K562 (cell line): Measurements from ENCODE around the gene THEM4. TPM values are rescaled to one million over a fixed set of nuclear protein-coding genes. Genes with fewer than 3 reads are reported as not detected.

Experiments
- EP400 ChIP-seq: fragments of 450-650 bp; IDR thresholded peaks from 2 replicates; pipeline ENCODE4 v1.6.1; 2017; ENCODE audit warnings: antibody characterized with exemption, mild to moderate bottlenecking, moderate library complexity
- GABPB1 ChIP-seq: sonication (generic); formaldehyde crosslinking; IDR thresholded peaks from 2 replicates; pipeline ENCODE4 v1.8.0; 2022; ENCODE audit warnings: mild to moderate bottlenecking, missing genetic modification reagents
- HMG20B ChIP-seq: fragments of 250-450 bp; sonication (Bioruptor Pico); IDR thresholded peaks from 2 replicates; pipeline ENCODE4 v1.5.0; 2021; ENCODE audit warnings: mild to moderate bottlenecking
- HSF4 ChIP-seq: fragments of 250-450 bp; sonication (Bioruptor Pico); IDR thresholded peaks from 2 replicates; pipeline ENCODE4 v2.1.2; 2022; ENCODE audit warnings: mild to moderate bottlenecking, moderate library complexity, borderline replicate concordance
- JUN ChIP-seq, 2 experiments: sonication (generic) in 1 of 2; formaldehyde crosslinking in 1 of 2; IDR thresholded peaks; 2 replicates each; pipeline versions ENCODE4 v1.6.1 to v1.8.0; 2012 to 2022; ENCODE audit warnings: borderline replicate concordance in 2 of 2, mild to moderate bottlenecking in 2 of 2, improper control_type of control experiment in 1 of 2, low read depth in 1 of 2, low read length in 1 of 2, missing genetic modification reagents in 1 of 2
- MCM2 ChIP-seq: fragments of 450-650 bp; IDR thresholded peaks from 2 replicates; pipeline ENCODE4 v1.6.1; 2017; ENCODE audit warnings: low read depth, mild to moderate bottlenecking
- MYC ChIP-seq, 2 experiments: fragments of 250-450 bp in 1 of 2; sonication (Bioruptor Pico) in 1 of 2; IDR thresholded peaks; 2 replicates each; pipeline versions ENCODE4 v1.5.1 to v1.6.1; 2012 to 2021; ENCODE audit warnings: low read depth in 2 of 2, borderline replicate concordance in 1 of 2, improper control_type of control experiment in 1 of 2, low read length in 1 of 2, mild to moderate bottlenecking in 1 of 2, moderate library complexity in 1 of 2
- NCOA6 ChIP-seq: fragments of 450-650 bp; IDR thresholded peaks from 2 replicates; pipeline ENCODE4 v1.6.1; 2017; ENCODE audit warnings: mild to moderate bottlenecking
- NFYB ChIP-seq: IDR thresholded peaks from 2 replicates; pipeline ENCODE4 v1.6.1; 2011; ENCODE audit warnings: mild to moderate bottlenecking, moderate library complexity; ENCODE audit not compliant: insufficient read length; ENCODE audit errors: extremely low read depth
- PHF20 ChIP-seq: fragments of 450-650 bp; IDR thresholded peaks from 2 replicates; pipeline ENCODE4 v1.6.1; 2018; ENCODE audit not compliant: partially characterized antibody
- PPARD ChIP-seq: fragments of 250-450 bp; sonication (Bioruptor Pico); IDR thresholded peaks from 2 replicates; pipeline ENCODE4 v1.8.0; 2022; ENCODE audit warnings: inconsistent platforms, mild to moderate bottlenecking, moderate library complexity
- RFX5 ChIP-seq: IDR thresholded peaks from 2 replicates; pipeline ENCODE4 v1.6.1; 2011; ENCODE audit warnings: low read depth, mild to moderate bottlenecking, improper control_type of control experiment, low read length
- SMC3 ChIP-seq: conservative IDR thresholded peaks from 2 replicates; pipeline ENCODE4 v1.6.1; 2011; ENCODE audit warnings: low read depth, low read length, improper control_type of control experiment; ENCODE audit not compliant: insufficient read depth
- TFAM ChIP-seq: fragments of 250-450 bp; sonication (Bioruptor Pico); conservative IDR thresholded peaks from 2 replicates; pipeline ENCODE4 v1.5.0; 2021; ENCODE audit warnings: mild to moderate bottlenecking, moderate library complexity
- TRIM24 ChIP-seq, 2 experiments: fragments of 450-650 bp; IDR thresholded peaks; 2 replicates each; pipeline ENCODE4 v1.6.1; 2016
- ZBTB7A ChIP-seq: IDR thresholded peaks from 2 replicates; pipeline ENCODE4 v1.6.1; 2011; ENCODE audit warnings: low read depth, mild to moderate bottlenecking, low read length, moderate library complexity, borderline replicate concordance; ENCODE audit not compliant: control insufficient read depth
- ZNF561 ChIP-seq: fragments of 450-650 bp; formaldehyde crosslinking; conservative IDR thresholded peaks from 2 replicates; pipeline ENCODE4 v1.4.0; 2020; ENCODE audit warnings: mild to moderate bottlenecking, moderate library complexity
- ZNF77 ChIP-seq: fragments of 250-450 bp; sonication (Bioruptor Pico); IDR thresholded peaks from 2 replicates; pipeline ENCODE4 v1.5.0; 2020
- polyA plus RNA-seq, 8 experiments: library from polyadenylated mRNA; depleted of rRNA in 4 of 8; stranded (reverse) in 5 of 8; unstranded in 3 of 8; fragments of >200 nt; fragmentation: Nextera tagmentation in 2 of 8; fragmentation: Illumina TruSeq in 1 of 8; extraction: Ambion mirVana in 2 of 8; extraction: Trizol in 1 of 8; gene quantifications; 2 replicates each; pipeline versions ENCODE4 v1.2.1 to v1.2.3, GENCODE V29; 2011 to 2014; ENCODE audit warnings: inconsistent platforms in 1 of 8, missing spikeins in 1 of 8
- total RNA-seq, 7 experiments: library from RNA; depleted of rRNA in 6 of 7; stranded (reverse); fragments of >200 nt in 6 of 7; fragmentation: Illumina TruSeq in 2 of 7; extraction: Trizol in 2 of 7; gene quantifications; 2 replicates each; pipeline versions ENCODE4 v1.2.1 to v1.2.3, GENCODE V29; 2011 to 2021; ENCODE audit warnings: low replicate concordance in 1 of 7
- TF ChIP-seq, protein P1 (sequence below): IDR thresholded peaks from 2 replicates; pipeline ENCODE4 v1.6.1; 2012; ENCODE audit warnings: low read depth, low read length, improper control_type of control experiment, borderline replicate concordance
- TF ChIP-seq, protein P2 (sequence below): sonication (generic); formaldehyde crosslinking; IDR thresholded peaks from 2 replicates; pipeline ENCODE4 v1.8.1; 2022; ENCODE audit warnings: missing genetic modification reagents
- TF ChIP-seq, protein P3 (sequence below): fragments of 250-450 bp; sonication (Bioruptor Pico); IDR thresholded peaks from 2 replicates; pipeline ENCODE4 v1.5.0; 2020; ENCODE audit warnings: mild to moderate bottlenecking

Gene THEM4
- total and polyA plus RNA-seq, 9 of the 15 experiments (the other 6 are each of a cell fraction or from before 2014, with no cell fraction given): 8.6 to 71.9 (median 35.3) TPM

DNA sequence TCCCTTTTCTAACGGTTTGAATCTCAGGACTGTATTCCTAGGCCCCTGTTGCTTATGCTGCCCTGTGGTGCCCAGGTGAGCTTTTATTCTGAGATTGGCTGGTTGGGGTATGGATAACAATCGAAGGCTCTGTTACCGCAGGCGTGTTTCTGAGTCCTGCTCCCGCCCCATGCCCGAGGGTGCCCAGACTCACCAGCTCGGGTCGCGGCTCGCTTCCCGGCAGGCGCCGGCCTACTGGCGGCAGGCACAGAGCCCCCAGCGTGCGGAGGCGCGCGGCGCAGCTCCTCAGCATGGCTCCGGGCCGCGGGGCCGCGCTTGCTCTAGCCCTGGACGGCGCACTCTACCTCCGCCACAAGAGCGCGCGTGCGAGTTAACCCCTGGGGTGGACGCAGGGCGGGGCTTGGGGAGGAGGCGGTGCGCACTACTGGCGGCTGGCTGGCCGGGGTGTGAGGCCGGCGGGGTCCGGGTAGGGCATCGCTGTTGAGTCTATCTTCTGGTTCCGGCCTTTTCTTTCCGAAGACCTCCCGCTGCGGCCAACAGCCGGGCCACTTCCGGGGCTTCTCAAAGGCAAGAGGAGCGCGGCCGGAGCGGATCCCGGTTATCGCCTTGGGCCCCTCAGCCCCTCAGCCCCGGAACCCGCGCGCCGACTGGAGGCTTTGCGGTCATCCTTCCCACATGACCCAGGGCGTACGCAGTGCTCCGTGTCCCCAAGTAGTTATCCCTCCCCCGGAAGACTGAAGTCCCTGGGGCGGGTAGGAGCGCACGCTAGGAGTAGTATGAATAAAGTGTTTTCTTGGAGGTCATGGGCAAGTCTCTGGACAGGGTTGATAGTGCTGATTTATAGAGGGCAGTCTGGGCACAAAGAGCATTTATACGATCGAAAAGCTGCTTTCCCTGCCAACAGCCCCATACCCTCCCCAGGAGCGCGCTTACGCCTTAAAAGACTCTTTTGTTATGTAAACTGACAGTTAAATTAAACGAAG is at the start of gene THEM4 (continued):
- TF ChIP-seq, protein P1, sequence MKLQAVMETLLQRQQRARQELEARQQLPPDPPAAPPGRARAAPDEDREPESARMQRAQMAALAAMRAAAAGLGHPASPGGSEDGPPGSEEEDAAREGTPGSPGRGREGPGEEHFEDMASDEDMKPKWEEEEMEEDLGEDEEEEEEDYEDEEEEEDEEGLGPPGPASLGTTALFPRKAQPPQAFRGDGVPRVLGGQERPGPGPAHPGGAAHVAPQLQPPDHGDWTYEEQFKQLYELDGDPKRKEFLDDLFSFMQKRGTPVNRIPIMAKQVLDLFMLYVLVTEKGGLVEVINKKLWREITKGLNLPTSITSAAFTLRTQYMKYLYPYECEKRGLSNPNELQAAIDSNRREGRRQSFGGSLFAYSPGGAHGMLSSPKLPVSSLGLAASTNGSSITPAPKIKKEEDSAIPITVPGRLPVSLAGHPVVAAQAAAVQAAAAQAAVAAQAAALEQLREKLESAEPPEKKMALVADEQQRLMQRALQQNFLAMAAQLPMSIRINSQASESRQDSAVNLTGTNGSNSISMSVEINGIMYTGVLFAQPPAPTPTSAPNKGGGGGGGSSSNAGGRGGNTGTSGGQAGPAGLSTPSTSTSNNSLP: no peak
- TF ChIP-seq NCOA6 (no peak), JUN (IDR thresholded peaks at IDR 0.05; ENCODE audit: borderline replicate concordance, low read depth, low read length) (no peak), JUN (CRISPR knock-in tag; IDR thresholded peaks at IDR 0.05; ENCODE audit: borderline replicate concordance) (no peak), GABPB1 (CRISPR knock-in tag) (peak; percentile 99), HSF4 (CRISPR knock-in tag) (no peak), HMG20B (no peak), ZBTB7A (peak; percentile 83), MYC (IDR thresholded peaks at IDR 0.05; ENCODE audit: low read depth, low read length) (peak; percentile 79), MYC (CRISPR knock-in tag; IDR thresholded peaks at IDR 0.05; ENCODE audit: borderline replicate concordance, low read depth) (no peak), ZNF77 (no peak; the same call in 1 of the 2 replicates), ZNF561 (no peak), RFX5 (no peak), PPARD (CRISPR knock-in tag) (no peak), SMC3 (no peak), EP400 (peak; percentile 88), TRIM24 (IDR thresholded peaks at IDR 0.05) (peak in 1 of 2 experiments; percentile 98; a peak in 2 of 4 replicates), MCM2 (no peak), PHF20 (peak; percentile 92), NFYB (no peak), TFAM (no peak)
- TF ChIP-seq, protein P2, sequence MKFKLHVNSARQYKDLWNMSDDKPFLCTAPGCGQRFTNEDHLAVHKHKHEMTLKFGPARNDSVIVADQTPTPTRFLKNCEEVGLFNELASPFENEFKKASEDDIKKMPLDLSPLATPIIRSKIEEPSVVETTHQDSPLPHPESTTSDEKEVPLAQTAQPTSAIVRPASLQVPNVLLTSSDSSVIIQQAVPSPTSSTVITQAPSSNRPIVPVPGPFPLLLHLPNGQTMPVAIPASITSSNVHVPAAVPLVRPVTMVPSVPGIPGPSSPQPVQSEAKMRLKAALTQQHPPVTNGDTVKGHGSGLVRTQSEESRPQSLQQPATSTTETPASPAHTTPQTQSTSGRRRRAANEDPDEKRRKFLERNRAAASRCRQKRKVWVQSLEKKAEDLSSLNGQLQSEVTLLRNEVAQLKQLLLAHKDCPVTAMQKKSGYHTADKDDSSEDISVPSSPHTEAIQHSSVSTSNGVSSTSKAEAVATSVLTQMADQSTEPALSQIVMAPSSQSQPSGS (CRISPR knock-in tag): peak; percentile 64; the same call in 1 of the 2 replicates
- TF ChIP-seq, protein P3, sequence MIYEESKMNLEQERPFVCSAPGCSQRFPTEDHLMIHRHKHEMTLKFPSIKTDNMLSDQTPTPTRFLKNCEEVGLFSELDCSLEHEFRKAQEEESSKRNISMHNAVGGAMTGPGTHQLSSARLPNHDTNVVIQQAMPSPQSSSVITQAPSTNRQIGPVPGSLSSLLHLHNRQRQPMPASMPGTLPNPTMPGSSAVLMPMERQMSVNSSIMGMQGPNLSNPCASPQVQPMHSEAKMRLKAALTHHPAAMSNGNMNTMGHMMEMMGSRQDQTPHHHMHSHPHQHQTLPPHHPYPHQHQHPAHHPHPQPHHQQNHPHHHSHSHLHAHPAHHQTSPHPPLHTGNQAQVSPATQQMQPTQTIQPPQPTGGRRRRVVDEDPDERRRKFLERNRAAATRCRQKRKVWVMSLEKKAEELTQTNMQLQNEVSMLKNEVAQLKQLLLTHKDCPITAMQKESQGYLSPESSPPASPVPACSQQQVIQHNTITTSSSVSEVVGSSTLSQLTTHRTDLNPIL: no peak
